WTC11 (cell line): Measurements from ENCODE around the gene TIE1. TPM values are rescaled to one million over a fixed set of nuclear protein-coding genes. Genes with fewer than 3 reads are reported as not detected.

Source experiments
- ATAC-seq: fragments of 200-7000 bp; cut with Tn5 transposase; 2 replicates; pipeline ENCODE4 v1.10.0; 2021; ENCODE audit warnings: mild to moderate bottlenecking, moderate library complexity
- CTCF ChIA-PET: fragments of 300-600 bp; sonication (Branson Sonifier 250); formaldehyde crosslinking; loops from one replicate; lab custom pipeline; 2021; ENCODE audit warnings: antibody characterized with exemption; lab: Charles Lee
- POLR2A ChIA-PET: fragments of 350-600 bp; sonication (Branson Sonifier 250); formaldehyde crosslinking; loops from one replicate; lab custom pipeline; 2021; ENCODE audit warnings: antibody characterized with exemption; lab: Charles Lee
- DNase-seq: peaks from one replicate; pipeline ENCODE4 v3.0.0; 2021; ENCODE audit warnings: low spot score
- H3K27ac Mint-ChIP-seq: 2 replicates; pipeline ENCODE4 v1.8.0; 2021; ENCODE audit warnings: mixed read lengths
- H3K27me3 Mint-ChIP-seq: 2 replicates; pipeline ENCODE4 v1.8.0; 2021; ENCODE audit warnings: low read depth, mild to moderate bottlenecking, moderate library complexity, mixed read lengths
- H3K36me3 Mint-ChIP-seq: 2 replicates; pipeline ENCODE4 v1.8.0; 2021; ENCODE audit warnings: mixed read lengths
- H3K4me1 Mint-ChIP-seq: 2 replicates; pipeline ENCODE4 v1.8.0; 2022; ENCODE audit warnings: mixed read lengths
- H3K4me3 Mint-ChIP-seq: 2 replicates; pipeline ENCODE4 v1.8.0; 2021; ENCODE audit warnings: mild to moderate bottlenecking, moderate library complexity, mixed read lengths
- H3K9me3 Mint-ChIP-seq: 2 replicates; pipeline ENCODE4 v1.8.0; 2021; ENCODE audit warnings: mixed read lengths
- ATF3 ChIP-seq: sonication (generic); formaldehyde crosslinking; conservative IDR thresholded peaks from 2 replicates; pipeline ENCODE4 v1.8.1; 2022; ENCODE audit warnings: mild to moderate bottlenecking, missing genetic modification reagents
- CBFB ChIP-seq: sonication (generic); formaldehyde crosslinking; IDR thresholded peaks from 2 replicates; pipeline ENCODE4 v1.8.1; 2022; ENCODE audit warnings: mild to moderate bottlenecking, low read depth, missing genetic modification reagents
- CREB1 ChIP-seq: sonication (generic); formaldehyde crosslinking; IDR thresholded peaks from 2 replicates; pipeline ENCODE4 v1.8.0; 2023; ENCODE audit warnings: mild to moderate bottlenecking, missing genetic modification reagents
- CREM ChIP-seq: sonication (generic); formaldehyde crosslinking; IDR thresholded peaks from 2 replicates; pipeline ENCODE4 v1.8.1; 2022; ENCODE audit warnings: mild to moderate bottlenecking, missing genetic modification reagents, moderate library complexity
- ESRRA ChIP-seq: sonication (generic); formaldehyde crosslinking; IDR thresholded peaks from 2 replicates; pipeline ENCODE4 v1.8.1; 2022; ENCODE audit warnings: mild to moderate bottlenecking, missing genetic modification reagents, borderline replicate concordance
- FOXP1 ChIP-seq: sonication (generic); formaldehyde crosslinking; IDR thresholded peaks from 2 replicates; pipeline ENCODE4 v1.8.0; 2022; ENCODE audit warnings: missing genetic modification reagents, mild to moderate bottlenecking, moderate library complexity, borderline replicate concordance
- HMGA2 ChIP-seq: fragments of 250-450 bp; sonication (Bioruptor Pico); IDR thresholded peaks from 2 replicates; pipeline ENCODE4 v1.4.0; 2021; ENCODE audit warnings: mild to moderate bottlenecking, moderate library complexity
- JUN ChIP-seq: sonication (generic); formaldehyde crosslinking; IDR thresholded peaks from 2 replicates; pipeline ENCODE4 v1.8.0; 2023; ENCODE audit warnings: mild to moderate bottlenecking, missing genetic modification reagents
- MYBL2 ChIP-seq: sonication (generic); formaldehyde crosslinking; IDR thresholded peaks from 2 replicates; pipeline ENCODE4 v1.8.1; 2023; ENCODE audit warnings: mild to moderate bottlenecking, moderate library complexity, missing genetic modification reagents
- NFYB ChIP-seq: sonication (generic); formaldehyde crosslinking; conservative IDR thresholded peaks from 2 replicates; pipeline ENCODE4 v1.8.0; 2022; ENCODE audit warnings: low read depth, missing genetic modification reagents
- PRDM15 ChIP-seq: sonication (generic); formaldehyde crosslinking; IDR thresholded peaks from 2 replicates; pipeline ENCODE4 v1.8.0; 2022; ENCODE audit warnings: missing genetic modification reagents
- RORB ChIP-seq: fragments of 250-450 bp; sonication (Bioruptor Pico); IDR thresholded peaks from 2 replicates; pipeline ENCODE4 v1.9.0; 2021; ENCODE audit warnings: mild to moderate bottlenecking
- TEAD4 ChIP-seq: sonication (generic); formaldehyde crosslinking; IDR thresholded peaks from 2 replicates; pipeline ENCODE4 v1.8.0; 2022; ENCODE audit warnings: mild to moderate bottlenecking, missing genetic modification reagents
- ZBTB21 ChIP-seq: sonication (generic); formaldehyde crosslinking; IDR thresholded peaks from 2 replicates; pipeline ENCODE4 v1.8.1; 2023; ENCODE audit warnings: mild to moderate bottlenecking, missing genetic modification reagents, borderline replicate concordance
- ZBTB43 ChIP-seq: sonication (generic); formaldehyde crosslinking; IDR thresholded peaks from 2 replicates; pipeline ENCODE4 v1.8.1; 2023; ENCODE audit warnings: mild to moderate bottlenecking, missing genetic modification reagents
- ZNF219 ChIP-seq: sonication (generic); formaldehyde crosslinking; IDR thresholded peaks from 2 replicates; pipeline ENCODE4 v1.8.0; 2023; ENCODE audit warnings: missing genetic modification reagents, mild to moderate bottlenecking, borderline replicate concordance
- ZNF232 ChIP-seq: sonication (generic); formaldehyde crosslinking; IDR thresholded peaks from 2 replicates; pipeline ENCODE4 v1.8.0; 2022; ENCODE audit warnings: mild to moderate bottlenecking, missing genetic modification reagents
- ZNF512 ChIP-seq: sonication (generic); formaldehyde crosslinking; IDR thresholded peaks from 2 replicates; pipeline ENCODE4 v1.8.1; 2022; ENCODE audit warnings: missing genetic modification reagents, borderline replicate concordance
- ZNF671 ChIP-seq: fragments of 250-450 bp; sonication (Bioruptor Pico); IDR thresholded peaks from 2 replicates; pipeline ENCODE4 v1.8.0; 2021; ENCODE audit warnings: mild to moderate bottlenecking
- total RNA-seq: library from RNA; stranded (reverse); gene quantifications from 3 replicates; pipeline ENCODE4 v1.2.3, GENCODE V29; 2021
- TF ChIP-seq, protein P1 (sequence below): sonication (generic); formaldehyde crosslinking; IDR thresholded peaks from 2 replicates; pipeline ENCODE4 v1.8.0; 2022; ENCODE audit warnings: mild to moderate bottlenecking, missing genetic modification reagents
- TF ChIP-seq, protein P2 (sequence below): sonication (generic); formaldehyde crosslinking; IDR thresholded peaks from 2 replicates; pipeline ENCODE4 v1.8.1; 2023; ENCODE audit warnings: mild to moderate bottlenecking, missing genetic modification reagents, moderate library complexity
- TF ChIP-seq, protein P3 (sequence below): fragments of 250-450 bp; sonication (Bioruptor Pico); IDR thresholded peaks from 2 replicates; pipeline ENCODE4 v2.1.2; 2022; ENCODE audit warnings: mild to moderate bottlenecking, moderate library complexity
- TF ChIP-seq, protein P4 (sequence below): sonication (generic); formaldehyde crosslinking; IDR thresholded peaks from 2 replicates; pipeline ENCODE4 v1.8.1; 2023; ENCODE audit warnings: mild to moderate bottlenecking, missing genetic modification reagents, moderate library complexity
- TF ChIP-seq, protein P5 (sequence below): sonication (generic); formaldehyde crosslinking; IDR thresholded peaks from 2 replicates; pipeline ENCODE4 v1.8.0; 2022; ENCODE audit warnings: mild to moderate bottlenecking, missing genetic modification reagents

TIE1 gene
- total RNA-seq, 1 experiment from 2014 or later, result 2.5 TPM

DNA sequence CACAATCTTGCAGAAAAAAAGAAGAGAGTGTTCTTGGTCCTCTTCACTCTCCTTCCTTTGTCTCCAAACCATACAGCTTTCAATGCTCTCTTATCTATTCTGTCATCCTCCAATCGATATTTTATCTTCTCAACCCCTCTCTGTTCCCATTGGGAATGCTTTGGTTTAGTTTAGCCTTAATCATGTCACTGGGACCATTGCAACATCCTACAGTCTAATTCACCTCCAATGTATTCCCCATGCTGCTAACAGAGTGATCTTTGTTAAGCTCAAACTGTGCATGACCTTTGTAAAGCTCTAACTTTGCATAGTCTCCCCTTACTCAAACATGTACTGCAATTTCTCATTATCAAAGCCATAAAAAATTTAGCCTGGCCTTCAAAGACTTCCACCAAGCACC, 39.8 kb downstream of the TIE1 start:
- DNase-seq, result no peak
- H3K36me3 Mint-ChIP-seq, result no peaks in the 10 kb centered on the region
- H3K27me3 Mint-ChIP-seq, result peaks cover 13% of the 10 kb centered on the region
- CTCF ChIA-PET, result interaction anchor here (0.5 kb wide), 1 partner anchor 30 kb away, joined by 3 read pairs; no protein-coding TSS in a partner anchor
- no peak for TF ChIP-seq ZBTB21
- TF ChIP-seq ESRRA (CRISPR knock-in tag), result no peak
- no peak for TF ChIP-seq ZBTB43 (CRISPR knock-in tag)
- TF ChIP-seq, protein P1, sequence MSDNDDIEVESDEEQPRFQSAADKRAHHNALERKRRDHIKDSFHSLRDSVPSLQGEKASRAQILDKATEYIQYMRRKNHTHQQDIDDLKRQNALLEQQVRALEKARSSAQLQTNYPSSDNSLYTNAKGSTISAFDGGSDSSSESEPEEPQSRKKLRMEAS (CRISPR knock-in tag), result no peak
- no peak for TF ChIP-seq TEAD4 (CRISPR knock-in tag)
- TF ChIP-seq ATF3 (CRISPR knock-in tag), result no peak
- no peak for TF ChIP-seq ZNF219 (CRISPR knock-in tag)
- TF ChIP-seq ZNF671 (CRISPR knock-in tag), result no peak
- no peak for TF ChIP-seq HMGA2
- TF ChIP-seq, protein P2, sequence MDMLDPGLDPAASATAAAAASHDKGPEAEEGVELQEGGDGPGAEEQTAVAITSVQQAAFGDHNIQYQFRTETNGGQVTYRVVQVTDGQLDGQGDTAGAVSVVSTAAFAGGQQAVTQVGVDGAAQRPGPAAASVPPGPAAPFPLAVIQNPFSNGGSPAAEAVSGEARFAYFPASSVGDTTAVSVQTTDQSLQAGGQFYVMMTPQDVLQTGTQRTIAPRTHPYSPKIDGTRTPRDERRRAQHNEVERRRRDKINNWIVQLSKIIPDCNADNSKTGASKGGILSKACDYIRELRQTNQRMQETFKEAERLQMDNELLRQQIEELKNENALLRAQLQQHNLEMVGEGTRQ, result no peak
- TF ChIP-seq CBFB, result no peak
- TF ChIP-seq CREB1 (CRISPR knock-in tag), result no peak
- TF ChIP-seq MYBL2, result no peak
- no peak for TF ChIP-seq JUN (CRISPR knock-in tag)
- TF ChIP-seq NFYB, result no peak
- no peak for TF ChIP-seq ZNF232 (CRISPR knock-in tag)
- TF ChIP-seq RORB (CRISPR knock-in tag), result no peak
- no peak for TF ChIP-seq CREM
- no peak for TF ChIP-seq FOXP1 (CRISPR knock-in tag)
- TF ChIP-seq, protein P3, sequence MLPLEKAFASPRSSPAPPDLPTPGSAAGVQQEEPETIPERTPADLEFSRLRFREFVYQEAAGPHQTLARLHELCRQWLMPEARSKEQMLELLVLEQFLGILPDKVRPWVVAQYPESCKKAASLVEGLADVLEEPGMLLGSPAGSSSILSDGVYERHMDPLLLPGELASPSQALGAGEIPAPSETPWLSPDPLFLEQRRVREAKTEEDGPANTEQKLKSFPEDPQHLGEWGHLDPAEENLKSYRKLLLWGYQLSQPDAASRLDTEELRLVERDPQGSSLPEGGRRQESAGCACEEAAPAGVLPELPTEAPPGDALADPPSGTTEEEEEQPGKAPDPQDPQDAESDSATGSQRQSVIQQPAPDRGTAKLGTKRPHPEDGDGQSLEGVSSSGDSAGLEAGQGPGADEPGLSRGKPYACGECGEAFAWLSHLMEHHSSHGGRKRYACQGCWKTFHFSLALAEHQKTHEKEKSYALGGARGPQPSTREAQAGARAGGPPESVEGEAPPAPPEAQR (CRISPR knock-in tag), result no peak
- TF ChIP-seq, all 79 proteins: peak for 0
- no peak for ATAC-seq
- Mint-ChIP-seq H3K27ac (no peak overlapping the region), H3K9me3 (no peaks in the 10 kb centered on the region), H3K4me3 (no peak overlapping the region), H3K4me1 (peaks cover 4% of the 10 kb centered on the region; the same call in 1 of the 2 replicates)
- POLR2A ChIA-PET, result interaction anchor here (1.1 kb wide), 1 partner anchor 18 kb away, joined by 3 read pairs; the partner anchor contains the start of gene CDC20

GRCh38 chr1:43344267-43344850, 43.6 kb downstream of the TIE1 start:
- peaks cover 10% of the 10 kb centered on the region for H3K4me1 Mint-ChIP-seq
- POLR2A ChIA-PET, result interaction anchor here (0.5 kb wide), 1 partner anchor 584 kb away, joined by 4 read pairs; no protein-coding TSS in a partner anchor
- no peak overlapping the region for H3K4me3 Mint-ChIP-seq
- ATAC-seq (no peak), DNase-seq (no peak)
- no peaks in the 10 kb centered on the region for H3K9me3 Mint-ChIP-seq
- no peaks in the 10 kb centered on the region for H3K36me3 Mint-ChIP-seq
- CTCF ChIA-PET, result no interaction called here
- no peak overlapping the region for H3K27ac Mint-ChIP-seq
- peaks cover 25% of the 10 kb centered on the region for H3K27me3 Mint-ChIP-seq
- TF ChIP-seq ATF3 (CRISPR knock-in tag) (no peak), ZNF512 (CRISPR knock-in tag) (no peak), ZNF232 (CRISPR knock-in tag) (no peak), PRDM15 (CRISPR knock-in tag) (no peak), CBFB (no peak)
- TF ChIP-seq, protein P4, sequence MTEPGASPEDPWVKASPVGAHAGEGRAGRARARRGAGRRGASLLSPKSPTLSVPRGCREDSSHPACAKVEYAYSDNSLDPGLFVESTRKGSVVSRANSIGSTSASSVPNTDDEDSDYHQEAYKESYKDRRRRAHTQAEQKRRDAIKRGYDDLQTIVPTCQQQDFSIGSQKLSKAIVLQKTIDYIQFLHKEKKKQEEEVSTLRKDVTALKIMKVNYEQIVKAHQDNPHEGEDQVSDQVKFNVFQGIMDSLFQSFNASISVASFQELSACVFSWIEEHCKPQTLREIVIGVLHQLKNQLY (CRISPR knock-in tag), result no peak
- TF ChIP-seq, protein P5, sequence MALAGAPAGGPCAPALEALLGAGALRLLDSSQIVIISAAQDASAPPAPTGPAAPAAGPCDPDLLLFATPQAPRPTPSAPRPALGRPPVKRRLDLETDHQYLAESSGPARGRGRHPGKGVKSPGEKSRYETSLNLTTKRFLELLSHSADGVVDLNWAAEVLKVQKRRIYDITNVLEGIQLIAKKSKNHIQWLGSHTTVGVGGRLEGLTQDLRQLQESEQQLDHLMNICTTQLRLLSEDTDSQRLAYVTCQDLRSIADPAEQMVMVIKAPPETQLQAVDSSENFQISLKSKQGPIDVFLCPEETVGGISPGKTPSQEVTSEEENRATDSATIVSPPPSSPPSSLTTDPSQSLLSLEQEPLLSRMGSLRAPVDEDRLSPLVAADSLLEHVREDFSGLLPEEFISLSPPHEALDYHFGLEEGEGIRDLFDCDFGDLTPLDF (CRISPR knock-in tag), result no peak
